Midbrain (tissue), 1 donor: Measurements from ENCODE around the gene ONECUT3.
"Not testable (repeated sequence)": the region's sequence is repeated elsewhere in the genome, so short reads cannot be mapped to it uniquely, and the experiment has no call there.

Experiments used
- DNase-seq: peaks from one replicate; lab custom pipeline; 2025; lab: John Stamatoyannopoulos, UW

ONECUT3 gene

DNA sequence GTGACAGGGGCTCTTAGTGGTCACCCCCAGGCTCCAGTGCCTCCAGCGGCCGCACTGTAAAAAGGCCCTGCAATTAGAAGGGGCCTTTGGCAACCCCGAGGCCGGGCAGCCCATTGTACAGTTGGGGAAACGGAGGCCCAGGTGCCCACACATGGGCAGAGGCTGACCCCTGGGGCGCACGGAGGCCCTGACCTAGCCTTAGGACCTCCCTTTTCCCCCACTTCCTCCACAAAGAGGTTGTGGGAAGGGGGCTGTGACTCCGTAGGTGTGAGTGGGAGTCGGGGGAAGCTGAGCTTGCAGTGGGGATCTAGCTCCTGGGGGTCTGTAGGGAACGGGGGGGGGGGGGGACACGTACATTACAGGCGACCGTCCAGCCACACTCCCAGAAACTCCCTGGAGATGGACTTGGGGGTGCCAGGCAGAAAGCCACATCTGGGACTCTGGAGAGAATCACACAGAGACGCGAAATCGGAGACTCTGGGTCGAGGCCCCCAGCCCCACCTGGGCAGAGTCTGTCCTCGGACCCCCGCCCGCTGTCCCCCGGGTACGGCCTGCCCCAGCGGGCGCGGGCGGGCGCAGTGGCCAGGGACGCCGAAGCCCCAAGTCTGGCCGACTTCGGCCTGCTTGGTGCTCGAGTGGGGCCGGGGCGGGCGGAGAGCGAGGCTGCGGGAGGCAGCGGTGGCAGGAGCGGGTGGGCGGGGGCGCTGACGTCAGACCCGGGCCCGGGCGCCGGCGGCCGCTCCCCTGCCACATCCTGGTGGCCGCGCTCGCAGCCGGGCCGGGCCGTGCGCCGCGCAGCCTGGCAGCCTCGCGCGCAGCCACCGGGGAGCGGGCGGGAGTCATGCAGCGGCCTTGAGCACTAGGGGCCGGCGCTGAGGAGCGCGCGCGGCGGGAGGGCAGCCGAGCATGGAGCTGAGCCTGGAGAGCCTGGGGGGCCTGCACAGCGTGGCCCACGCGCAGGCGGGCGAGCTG lies at the start of gene ONECUT3:
Gene ONECUT3, plus strand, starts transcription at position 750 of the 972 bp plus-strand sequence. Its CDS starts 157 bp downstream, at position 907.
- DNase-seq, result no peak

DNA sequence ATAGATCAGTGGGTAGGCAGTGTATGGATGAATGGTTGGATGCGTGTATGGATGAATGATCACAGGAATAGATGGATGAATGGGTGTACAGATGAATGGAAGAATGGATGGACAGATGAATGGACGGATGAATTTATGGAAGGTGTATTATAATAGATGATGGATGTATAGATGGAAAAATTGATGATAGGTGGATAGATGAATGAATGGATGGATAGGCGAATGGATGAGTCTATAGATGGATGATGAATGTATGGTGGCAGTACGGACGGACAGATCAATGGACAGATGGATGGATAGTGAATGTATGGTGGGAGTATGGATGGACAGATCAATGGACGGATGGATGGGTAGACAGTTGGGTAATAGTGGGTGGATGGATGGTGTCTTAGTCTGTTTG lies 49.0 kb upstream of the ONECUT3 start:
- no peak for DNase-seq

DNA sequence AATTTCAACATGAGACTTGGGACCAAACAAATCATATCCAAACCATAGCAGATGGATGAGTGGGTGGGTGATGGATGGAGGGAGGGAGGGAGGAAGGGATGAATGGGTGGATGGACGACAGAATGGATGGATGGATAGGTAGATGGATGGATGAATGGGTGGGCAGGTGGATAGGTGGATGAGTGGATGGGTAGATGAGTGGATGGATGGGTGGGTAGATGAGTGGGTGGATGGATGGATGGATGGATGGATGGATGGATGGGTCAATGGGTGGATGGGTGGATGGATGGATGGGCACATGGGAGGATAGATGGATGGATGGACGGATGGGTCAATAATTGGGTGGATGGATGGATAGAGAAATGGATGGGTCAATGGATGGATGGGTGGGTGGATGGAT lies 47.9 kb upstream of the ONECUT3 start:
- DNase-seq, result no peak

DNA sequence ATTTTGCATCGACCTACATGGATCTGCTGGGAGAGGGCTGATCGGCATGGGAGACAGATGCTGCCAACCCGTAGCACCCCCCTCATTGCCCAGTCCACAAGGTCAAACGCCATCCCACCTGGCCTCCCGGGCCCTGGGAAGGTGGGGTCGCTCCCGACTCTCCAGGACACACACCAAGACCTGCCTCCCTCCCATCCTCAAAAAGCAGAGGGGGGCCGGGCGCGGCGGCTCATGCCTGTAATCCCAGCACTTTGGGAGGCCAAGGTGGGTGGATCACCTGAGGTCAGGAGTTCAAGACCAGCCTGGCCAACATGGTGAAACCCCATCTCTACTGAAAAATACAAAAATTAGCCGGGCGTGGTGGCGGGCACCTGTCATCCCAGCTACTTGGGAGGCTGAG lies 46.7 kb upstream of the ONECUT3 start:
- not testable (repeated sequence) for DNase-seq

DNA sequence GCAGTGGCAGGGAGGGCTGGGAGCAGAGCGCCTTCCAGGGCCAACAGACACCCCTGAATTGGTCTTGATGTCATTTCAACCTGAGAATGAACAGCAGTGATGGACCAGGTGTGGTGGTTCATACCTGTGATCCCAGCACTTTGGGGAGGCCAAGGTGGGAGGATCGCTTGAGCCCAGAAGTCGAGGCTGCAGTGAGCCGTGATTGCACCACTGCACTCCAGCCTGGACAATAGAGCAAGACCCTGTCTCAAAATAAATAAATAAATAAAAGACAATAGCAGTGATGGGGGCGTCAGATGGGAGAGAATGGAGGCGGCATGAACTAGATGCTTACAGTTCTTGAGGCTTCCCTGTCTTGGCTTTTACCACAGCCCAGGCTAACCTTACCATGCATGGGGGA lies 46.1 kb upstream of the ONECUT3 start:
- no peak for DNase-seq

DNA sequence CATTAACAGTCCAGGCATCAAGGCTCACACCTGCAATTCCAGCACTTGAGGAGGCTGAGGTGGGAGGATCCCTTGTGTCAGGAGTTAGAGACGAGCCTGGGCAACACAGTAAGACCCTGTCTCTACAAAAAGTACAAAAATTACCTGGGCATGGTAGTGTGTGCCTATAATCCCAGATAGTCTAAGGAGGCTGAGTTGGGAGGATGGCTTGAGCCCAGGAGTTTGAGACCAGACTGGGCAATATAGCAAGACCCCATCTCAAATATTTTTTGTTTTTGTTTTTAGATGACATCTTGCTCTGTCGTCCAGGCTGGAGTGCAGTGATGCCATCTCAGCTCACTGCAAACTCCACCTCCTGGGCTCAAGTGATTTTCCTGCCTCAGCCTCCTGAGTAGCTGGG lies 40.1 kb upstream of the ONECUT3 start:
- DNase-seq, result no peak

DNA sequence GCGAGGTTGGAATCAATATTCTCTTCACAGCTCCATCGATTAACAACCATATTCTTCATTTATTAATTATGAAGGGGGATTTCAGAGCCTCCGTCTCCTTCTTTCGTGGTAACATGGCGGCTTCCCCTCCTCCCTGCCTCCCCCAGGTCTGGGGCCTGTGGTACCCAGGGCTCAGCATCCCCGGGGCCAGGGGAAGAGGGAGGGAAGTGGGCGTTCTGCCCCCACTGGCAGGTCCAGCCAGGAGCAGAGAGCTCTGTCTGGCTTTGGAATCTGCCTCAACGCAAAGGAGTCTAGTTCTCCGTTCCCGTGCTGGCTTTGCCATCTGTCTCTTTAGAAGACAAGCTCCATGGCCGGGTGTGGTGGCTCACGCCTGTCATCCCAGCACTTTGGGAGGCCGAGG lies 37.8 kb upstream of the ONECUT3 start:
- DNase-seq, result no peak

DNA sequence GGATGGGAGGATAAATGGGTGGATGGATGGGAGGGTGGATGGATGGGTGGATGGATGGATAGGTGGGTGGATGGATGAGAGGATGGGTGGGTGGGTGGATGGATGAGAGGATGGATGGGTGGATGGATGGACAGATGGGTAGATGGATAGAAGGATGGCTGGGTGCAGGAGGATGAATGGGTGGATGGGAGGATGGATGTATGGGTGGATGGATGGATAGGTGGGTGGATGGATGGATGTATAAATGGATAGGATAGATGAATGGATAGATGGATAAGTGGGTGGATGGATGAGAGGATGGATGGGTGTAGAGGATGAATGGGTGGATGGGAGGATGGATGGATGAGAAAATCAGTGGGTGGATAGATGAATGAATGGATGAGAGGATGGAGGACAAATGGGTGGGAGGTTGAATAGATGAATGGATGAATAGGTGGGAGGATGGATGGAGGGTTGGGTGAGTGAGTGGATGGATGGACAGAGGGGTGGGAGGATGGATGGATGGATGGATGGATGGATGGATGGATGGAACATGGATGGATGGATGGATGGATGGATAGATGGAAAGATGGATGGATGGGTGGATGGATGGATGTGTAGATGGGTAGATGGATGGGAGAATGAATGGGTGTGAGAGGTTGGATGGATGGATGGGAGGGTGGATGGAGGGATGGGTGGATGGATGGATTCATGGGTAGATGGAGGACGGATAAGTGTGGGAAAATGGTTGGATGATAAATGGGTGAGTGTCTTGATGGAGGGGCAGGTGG lies 35.9 kb upstream of the ONECUT3 start:
- DNase-seq, result no peak

DNA sequence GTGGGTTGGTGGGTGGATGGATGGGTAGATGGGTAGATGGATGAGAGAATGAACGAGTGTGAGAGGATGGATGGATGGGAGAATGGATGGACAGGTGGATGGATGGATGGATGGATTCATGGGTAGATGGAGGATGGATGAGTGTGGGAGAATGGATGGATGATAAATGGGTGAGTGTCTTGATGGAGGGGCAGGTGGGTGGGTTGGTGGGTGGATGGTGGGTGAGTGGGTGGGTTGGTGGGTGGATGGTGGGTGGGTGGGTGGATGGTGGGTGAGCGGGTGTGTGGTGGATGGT lies 35.4 kb upstream of the ONECUT3 start:
- no peak for DNase-seq

DNA sequence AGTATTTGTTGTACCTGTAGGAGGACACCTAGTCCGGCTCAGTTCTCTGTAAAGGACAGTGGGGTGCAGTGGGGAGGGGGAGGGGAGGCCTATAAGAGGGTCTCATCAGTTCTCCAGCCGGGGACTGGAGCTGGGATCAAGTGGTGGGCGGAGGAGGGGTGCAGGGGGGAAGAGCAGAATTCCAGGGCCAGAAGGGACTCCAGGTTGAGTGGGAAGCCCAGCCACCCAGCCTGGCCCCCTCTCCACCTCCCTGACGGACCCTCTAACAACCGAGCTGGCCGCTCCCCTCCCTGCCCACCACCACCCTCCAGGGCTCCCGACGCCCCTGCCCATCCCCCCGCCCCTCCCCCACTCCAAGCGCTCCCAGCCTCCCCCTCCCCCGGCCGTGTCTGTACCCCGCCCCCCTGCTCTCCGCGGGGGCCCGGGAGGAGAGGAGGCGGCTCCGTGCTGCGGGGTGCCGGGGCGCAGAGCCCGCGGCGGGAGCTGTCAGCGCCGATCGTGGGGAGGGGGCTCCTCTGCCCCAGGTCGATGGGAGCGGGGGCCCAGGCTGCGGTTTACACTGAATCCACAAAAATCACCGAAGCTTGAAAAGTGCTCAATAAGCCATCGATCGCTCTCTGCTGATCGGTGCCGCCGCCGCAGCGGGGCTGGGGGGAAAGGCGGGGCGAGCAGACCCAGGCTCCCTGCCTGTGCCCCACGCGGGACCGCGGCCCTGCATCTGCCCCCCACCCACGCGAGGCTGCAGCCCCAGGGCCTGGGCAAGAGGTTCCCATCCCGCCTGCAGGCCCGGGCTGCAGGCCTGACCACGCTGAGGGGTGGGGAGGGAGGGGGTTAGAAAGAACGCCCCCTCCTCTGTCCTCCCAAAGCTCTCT lies 34.6 kb upstream of the ONECUT3 start:
- DNase-seq, result no peak

DNA sequence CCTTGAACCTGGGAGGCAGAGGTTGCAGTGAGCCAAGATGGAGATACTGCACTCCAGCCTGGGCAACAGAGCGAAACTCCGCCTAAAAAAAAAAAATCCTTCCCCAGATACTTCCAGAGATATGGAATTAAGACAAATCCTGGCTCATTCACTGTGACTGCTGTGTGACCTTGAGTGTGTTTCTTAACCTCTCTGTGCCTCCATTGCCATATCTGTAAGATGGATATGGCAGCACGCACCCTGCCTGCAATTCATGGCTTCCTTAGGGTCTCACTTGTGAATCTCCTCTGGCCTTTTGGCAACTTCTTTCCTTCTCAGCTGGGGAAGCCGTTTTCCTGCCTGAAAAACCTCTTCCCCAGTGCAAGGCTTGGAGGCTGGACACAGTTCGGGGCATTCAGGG lies 33.8 kb upstream of the ONECUT3 start:
- no peak for DNase-seq

DNA sequence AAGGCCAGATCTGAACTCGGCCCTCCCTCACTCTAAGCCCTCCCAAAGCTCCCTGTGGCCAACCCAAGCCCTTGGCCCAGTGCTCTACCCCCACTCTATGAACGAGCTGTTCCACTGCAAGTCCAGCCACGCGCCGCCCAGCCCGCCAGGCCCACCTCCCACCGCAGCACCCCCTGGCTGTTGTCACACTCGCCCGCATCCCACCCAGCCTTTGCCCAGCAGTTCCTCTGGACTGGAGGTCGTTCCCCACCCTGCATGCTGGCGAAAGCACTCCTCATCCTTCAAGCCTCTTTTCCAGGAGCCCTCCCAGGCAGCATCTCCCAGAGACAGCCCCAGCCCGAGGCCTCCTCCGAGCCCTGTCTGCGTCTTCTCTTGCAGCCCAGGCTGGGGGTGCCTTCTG lies 33.1 kb upstream of the ONECUT3 start:
- DNase-seq, result no peak

DNA sequence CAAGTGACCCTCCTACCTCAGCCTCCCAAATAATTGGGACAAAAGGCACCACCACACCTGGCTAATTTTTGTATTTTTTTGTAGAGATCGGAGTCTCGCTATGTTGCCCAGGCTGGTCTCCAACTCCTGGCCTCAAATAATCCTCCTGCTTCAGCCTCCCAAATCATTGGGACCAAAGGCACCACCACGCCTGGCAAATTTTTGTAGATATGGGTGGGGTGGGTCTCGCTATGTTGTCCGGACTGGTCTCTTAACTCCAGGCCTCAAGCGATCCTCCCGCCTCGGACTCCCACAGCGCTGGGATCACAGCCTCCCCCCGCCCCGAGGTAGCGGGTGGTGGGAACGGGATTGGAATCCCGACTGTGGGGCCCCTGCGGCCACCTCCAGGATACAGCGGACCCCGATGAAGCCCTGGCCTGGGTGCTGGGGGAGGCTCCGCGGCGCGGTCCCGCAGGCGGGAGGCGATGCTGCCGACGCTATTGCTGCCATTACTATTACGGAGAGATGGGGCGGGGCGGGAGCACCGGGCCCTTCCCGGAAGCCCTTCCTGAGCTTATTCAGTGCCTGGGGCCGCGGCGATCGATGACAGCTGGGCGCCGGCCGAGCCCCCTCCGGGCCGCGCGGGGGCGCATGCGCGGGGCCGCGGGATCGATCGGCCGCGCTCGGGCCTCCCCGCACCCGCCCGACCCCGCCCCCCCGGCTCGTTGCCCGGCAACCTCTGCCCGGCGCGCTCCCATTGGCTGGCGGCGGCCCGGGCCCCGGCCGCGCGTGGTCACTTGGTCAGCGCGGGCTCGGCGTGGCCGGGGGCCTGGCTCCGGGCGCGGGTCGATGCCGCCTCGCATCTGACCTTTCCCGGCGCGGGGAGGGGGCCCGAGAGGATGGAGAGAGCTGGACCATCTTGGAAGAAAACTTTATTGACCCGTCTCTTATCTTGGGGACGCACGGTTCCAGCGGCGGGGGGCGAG lies 27.9 kb upstream of the ONECUT3 start:
- DNase-seq, result peak; percentile 63

DNA sequence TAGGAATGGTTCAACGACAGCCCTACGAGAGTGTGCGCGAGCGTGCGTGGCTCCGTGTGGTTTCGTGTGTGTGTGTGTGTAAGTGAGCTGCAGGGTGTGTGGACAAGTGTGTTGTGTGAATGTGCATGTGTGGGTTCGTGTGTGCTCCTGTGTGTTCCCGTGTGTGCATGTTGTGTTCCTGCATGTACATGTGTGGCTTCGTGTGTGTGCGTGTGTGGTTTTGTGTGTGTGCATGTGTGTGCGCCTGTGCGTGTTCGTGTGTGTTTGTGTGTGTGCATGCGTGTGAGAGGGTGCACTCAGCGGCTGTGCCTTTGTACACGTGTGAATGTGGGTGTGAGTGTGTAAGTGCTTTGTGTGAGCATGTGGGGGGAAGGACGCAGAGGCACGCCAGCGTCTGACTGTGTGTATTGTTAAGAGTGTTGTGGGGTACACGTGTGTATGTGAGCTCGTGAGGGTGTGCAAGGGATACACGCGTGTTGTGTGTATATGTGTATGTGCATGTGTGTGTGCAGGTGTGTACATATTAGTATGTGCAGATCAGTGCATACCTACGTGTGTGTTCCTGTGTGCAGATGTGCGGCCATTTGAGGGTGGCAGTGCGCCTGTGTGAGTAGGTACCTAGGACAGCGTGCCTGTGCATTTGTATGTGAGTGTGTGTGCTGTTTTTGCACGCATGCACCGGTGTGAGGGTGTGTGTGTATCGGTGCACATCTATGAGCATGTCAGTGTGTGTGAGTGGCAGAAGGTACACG lies 24.3 kb upstream of the ONECUT3 start:
- DNase-seq, result no peak

DNA sequence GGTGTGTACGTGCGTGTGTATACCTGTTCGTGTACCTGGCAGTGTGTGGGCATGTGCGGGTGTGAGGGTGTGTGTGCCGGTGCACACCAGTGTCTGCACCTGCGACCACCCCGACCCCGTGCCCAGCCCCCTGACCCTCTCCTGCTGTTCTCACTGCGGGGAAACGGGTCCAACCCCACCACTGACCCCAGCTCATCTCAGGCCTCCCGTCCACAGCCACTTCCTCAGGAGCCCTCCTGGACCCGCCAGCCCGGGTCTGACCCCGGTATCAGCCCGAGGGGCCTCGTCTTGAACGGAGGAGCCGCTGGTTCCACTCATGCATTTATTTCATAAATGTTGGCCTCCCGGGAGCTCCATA lies 23.8 kb upstream of the ONECUT3 start:
- no peak for DNase-seq

DNA sequence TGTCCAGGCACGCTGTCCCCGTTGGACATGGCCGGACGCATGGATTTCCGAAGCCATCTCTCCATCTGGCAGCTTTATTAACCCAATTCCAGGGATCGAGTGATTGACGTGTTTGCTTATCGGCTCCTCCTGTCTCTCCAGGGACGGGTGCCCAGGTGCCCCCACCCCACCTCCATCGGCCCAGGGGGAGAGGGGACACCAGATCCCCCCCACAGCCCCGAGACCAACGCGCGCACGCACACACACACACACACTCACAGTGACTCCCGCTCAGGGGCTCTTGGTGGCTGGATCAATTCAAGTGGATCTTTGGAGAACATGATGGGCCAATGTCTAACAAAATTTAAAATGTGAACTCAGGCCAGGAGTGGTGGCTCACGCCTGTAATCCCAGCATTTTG lies 23.1 kb upstream of the ONECUT3 start:
- DNase-seq, result no peak

DNA sequence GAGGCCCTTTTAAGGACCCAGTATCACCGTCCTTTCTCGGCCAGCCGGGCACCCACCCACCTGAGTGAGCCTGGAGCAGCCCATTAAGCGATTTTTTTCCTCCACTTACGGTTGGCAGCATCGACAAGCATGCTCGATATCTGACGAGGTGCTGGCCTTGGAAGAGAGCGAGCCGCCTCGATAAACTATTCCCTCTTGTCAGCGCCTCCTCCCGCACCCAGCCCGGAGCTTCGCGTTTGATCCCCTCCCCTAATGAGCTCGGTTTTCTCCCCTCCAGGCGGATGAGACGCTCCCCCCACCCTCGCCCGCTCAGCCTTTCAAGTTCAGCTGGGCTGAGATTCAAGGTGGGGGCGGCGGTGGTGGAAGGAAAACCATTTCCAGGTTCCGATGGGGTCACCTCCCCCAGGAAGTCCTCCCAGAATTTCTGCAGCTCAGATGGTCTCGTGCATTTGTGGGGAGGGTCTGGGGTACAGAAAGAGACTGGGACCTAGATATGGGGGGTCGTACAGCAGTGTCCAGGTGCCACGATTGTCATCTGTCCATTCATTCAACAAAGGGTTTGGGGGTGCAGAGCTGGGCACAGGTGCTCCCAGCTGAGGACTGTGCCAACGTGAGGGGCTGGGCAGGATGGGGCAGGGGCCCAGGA lies 18.9 kb upstream of the ONECUT3 start:
- no peak for DNase-seq

DNA sequence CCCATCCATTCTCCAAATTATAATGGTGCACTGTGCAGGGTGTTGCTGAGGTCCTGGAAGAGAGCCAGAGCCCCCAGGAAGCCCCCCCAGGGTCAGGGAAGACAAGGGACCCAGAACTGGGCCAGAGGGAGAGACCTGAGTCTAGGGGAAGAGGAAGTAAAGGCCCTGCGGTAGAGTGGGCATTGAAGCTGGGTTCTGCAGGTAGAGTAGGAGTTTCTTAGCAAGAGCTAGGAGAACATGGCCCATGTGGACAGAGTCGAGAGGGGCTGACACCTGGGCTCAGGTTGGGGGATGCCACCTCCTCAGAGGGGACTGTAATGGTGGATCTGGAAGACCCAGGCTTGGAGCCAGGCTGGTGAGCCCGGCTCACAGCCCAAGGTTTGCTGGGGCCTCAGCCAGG lies 17.0 kb upstream of the ONECUT3 start:
- no peak for DNase-seq

DNA sequence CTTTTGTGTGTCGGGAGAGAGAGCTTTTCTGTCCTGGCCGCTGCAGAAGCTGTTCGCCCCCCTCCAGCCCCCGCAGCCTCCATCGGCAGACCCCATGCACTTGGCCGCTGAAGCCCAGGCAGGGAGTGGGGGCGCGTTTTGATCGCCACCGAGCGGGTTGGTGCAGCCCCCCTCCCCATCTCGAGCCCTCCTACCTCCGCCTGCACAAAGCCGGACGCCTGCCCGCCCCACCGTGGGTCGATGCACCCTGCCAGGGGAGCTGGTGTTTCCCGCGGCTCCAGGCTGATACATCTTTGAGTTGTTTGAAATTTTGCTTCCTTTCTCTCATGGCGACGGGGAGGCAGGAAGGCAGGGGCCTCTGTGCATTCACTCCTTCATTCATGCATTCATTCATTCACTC lies 16.4 kb upstream of the ONECUT3 start:
- DNase-seq, result no peak
